HG02938 (cell line): ENCODE data around the gene MGAT5B.
"Not testable (repeated sequence)": the region's sequence is repeated elsewhere in the genome, so short reads cannot be mapped to it uniquely, and the experiment has no call there.

Experiments used
- ATAC-seq: cut with Tn5 transposase; IDR thresholded peaks from one replicate; pipeline ENCODE4 v1.9.1; 2021; ENCODE audit warnings: mild to moderate bottlenecking, moderate library complexity; ENCODE audit not compliant: unreplicated experiment

The MGAT5B gene

DNA sequence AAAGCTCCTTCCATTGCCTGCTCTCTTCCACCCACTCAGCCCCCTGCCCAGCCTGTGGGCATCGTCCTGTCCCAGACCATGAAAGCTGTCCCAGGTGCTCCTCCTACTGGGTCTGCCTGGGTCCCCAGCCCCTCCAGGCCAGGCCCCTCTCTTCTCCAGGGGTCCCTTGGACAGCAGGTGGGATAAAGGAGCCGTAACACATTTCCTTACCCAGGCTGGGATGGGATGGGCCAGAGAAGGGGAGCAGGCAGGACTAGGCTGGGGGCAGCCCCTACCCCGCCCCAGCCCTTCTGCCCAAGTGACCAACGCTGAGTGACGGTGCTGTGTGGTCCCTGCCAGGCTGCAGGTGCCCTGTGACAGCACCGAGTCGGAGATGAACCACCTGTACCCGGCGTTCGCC, 80.1 kb downstream of the MGAT5B start:
- ATAC-seq = no peak

DNA sequence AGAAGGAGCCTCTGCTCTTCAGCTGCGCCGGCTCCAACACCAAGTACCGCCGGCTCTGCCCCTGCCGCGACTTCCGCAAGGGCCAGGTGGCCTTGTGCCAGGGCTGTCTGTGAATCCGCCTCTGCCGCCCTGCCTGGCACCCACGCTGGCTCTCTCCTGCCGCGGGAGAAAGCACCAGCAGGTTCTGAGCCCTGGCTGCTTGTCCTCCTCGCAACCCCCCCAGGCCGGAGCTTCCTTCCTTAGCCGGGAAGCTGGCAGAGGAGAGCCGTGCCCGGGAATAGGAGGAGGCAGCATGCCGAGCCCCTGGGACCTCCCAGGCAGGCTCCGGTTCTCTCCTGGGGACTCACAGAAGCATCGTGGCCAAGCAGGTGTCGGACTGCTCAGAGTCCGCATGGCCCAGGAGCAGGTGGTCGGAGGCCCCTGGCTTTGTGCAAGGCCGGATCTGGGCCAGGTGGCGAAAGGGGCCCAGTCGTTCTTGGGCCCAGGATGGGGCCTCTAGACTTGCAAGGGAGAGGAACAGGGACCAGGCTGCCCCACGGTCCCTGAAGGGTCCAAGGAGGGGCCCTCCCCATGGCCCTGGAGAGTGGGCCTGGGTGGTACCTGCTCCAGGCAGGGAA, 80.6 kb downstream of the MGAT5B start:
- no peak for ATAC-seq

DNA sequence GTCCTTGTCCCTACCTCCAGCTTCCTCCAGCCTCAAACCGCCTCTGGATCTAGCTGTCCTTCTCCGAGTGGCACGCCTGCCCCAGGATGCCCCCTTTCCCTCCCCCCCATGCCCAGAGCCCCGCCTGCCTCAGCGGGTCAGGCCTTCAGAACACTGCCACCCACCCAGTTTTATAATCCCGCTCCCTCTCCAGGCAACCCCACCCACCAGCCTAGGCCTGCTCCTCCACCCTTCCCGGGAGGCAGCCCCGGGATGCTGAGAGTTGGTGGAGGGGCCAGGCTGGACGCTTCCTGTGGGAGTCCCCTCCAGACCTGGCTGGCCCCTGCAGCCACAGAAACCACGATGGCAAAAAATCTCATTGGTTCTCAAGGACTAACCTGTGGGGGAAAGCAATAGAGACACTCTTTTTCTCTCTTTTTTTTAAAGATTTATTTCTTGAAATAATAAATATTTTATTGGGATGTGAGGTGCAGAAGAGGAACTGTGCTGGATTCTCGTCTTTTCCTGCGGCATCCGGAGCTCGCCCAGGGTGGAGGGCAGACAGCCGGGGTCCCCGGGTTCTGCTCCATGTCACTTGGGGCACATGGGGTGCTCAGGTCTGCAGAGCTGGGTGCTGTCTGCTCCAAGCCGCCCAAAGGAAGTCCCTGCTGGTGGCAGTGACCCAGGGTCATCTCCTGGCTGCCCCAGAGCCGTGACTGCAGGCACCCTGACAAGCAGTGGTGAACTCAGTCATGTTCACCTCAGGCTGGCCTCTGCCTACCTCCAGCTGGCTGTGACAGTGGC, 81.9 kb downstream of the MGAT5B start:
- ATAC-seq = no peak

DNA sequence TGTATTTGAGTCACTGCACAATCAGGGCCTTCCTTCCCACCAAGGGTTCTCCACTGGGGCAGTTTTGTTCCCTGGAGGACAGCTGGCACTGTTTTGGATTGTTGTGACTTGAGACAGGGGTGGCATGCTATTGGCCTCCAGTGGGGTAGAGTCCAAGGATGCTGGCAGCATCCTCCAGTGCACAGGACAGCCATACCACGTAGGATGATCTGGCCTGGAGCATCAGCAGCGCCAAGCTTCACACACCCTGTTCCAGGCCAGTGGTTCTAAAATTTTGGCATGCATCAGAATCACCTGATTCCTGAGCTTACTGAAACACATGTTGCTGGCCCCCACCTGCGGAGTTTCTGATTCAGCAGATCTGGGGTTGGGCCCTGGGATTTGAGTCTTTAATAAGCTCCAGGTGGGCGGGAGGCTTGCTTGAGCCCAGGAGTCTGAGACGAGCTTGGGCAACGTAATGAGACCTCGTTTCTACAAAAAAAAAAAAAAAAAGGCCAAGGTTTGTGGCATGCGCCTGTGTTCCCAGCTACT, 83.2 kb downstream of the MGAT5B start:
- ATAC-seq = no peak

DNA sequence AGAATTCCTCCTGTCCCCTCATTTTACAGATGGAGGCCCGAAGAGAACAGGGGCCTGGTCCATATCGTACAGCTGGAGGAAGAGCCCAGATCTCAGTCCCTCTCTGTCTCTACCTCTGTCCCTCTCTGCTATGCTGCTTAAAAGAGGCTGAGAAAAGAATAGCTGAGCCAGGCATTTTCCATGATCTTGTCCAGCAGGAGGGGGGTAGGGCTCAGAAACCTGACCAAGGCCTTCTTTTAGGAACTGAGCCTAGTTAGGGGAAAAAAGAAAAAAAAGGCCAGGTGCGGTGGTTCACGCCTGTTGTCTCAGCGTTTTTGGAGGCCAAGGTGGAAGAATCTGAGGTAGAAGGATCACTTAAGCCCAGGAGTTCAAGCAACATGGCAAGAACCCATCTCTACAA, 84.2 kb downstream of the MGAT5B start:
- ATAC-seq = no peak

DNA sequence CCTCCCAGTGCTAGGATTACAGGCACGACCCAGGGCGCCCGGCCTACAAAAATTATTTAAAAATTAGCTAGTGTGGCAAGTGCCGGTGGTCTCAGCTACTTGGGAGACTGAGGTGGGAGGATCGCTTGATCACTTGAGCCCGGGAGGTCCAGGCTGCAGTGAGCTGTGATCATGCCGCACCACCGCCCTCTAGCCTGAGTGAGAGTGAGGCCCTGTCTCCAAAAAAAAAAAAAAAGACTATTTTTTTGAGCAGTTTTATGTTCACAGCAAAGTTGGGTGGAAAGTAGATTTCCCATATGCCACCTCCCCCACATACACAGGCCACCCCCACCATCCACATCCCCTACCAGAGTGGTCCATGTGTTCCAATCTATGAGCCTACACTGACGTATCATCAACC, 84.9 kb downstream of the MGAT5B start:
- ATAC-seq = no peak

DNA sequence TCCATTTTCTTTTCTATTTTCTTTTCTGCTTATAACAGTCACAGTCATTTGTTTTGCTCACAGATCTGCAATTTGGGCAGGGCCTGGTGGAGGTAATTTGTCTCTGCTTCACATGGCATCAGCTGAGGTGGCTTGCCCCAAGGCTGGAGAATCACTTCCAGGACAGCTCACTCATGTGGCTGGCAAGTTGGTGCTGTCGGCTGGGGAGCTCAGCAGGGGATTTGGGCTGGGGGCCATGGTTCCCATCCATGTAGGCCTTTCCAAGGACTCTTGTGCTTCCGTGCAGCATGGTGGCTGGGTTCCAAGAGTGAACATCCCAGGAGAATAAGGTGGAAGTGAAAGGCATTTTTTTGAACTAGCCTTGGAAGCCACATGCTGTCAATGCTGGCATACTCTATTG, 85.7 kb downstream of the MGAT5B start:
- no peak for ATAC-seq

DNA sequence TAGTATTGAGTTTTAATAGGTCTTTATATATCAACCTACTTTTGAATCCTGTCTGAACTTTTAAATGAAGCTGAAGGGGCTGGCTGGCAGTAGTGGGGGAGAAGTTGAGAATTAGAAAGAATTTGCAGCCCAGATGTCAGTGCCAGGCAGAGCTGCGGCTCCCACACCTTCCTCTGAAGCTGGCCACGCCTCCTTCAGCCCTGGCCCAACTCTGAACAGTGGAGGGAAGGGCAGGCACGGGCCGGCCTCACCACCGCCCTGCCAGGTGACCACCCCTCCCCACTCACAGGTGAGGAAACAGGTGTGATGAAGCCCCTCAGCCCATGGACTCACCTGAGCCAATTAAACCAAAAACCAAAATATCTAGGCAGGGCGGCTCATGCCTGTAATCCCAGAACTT, 87.0 kb downstream of the MGAT5B start:
- no peak for ATAC-seq

DNA sequence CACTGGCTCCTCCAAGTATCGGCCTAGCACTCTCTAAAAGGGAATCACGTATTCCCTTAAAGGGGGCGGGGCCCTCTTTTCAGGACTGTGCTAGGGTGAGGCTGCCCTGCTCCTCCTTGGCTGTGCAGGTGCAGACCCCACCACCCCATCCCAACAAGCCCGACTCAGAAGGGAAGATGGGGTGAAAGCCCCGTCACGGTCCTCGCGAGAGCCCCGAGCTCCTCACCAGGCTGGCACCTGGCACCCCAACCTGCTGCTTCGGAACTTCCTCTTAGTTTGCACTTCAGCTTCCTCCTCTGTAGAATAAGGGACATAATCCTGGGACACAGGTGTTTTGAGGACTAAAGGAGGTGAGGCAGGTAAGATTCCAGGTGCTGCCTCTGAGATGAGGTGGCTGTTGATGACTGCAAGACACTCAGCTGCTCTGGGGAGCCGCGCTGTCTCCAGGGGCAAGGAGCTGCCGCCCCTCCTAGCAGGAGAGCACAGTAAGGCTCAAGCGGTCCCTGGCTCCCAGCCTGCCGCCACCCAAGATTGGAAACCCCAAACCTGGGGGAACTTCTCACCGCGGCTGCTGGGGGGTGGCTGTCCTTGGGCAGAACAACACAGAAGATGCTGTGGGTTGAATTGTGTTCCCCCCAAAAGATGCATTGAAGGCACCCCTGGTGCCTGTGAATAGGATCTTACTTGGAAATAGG, 88.8 kb downstream of the MGAT5B start:
- no peak for ATAC-seq

DNA sequence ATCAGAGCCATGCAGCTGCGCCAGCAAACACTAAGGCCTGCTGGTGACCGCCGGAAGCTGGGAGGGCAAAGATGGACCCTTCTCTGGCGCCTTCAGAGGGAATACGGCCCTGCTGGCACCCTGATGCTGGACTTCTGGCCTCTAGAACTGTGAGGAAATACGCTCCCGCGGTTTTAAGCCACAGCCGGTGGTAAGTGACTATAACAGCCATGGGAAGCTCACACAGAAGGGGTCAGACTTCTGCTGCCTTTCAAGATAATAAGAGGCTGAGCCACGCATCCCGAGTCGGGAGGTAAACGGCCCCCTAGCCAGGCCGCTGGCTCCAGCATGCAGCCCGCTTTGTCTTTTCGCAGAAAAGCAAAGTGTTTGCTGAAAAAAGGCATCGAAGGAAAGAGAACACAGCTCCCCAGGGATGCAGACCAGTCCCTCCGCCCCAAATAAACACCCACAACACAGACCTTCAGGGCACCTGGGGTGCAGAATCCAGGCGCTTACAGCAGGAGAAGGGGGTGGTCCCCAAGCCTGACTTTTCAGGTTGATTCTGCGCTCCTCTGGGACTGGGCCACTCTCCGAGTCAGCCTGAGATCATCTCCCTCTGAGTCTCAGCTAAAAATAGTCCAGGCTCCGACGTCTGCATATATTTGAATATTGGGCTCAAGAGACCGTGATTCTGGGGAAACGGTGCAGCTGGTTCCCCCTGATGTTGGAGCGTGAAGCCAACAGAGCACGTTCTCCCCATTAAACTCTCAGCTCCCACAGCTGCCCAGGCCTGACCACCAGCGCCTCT, 89.7 kb downstream of the MGAT5B start:
- no peak for ATAC-seq

DNA sequence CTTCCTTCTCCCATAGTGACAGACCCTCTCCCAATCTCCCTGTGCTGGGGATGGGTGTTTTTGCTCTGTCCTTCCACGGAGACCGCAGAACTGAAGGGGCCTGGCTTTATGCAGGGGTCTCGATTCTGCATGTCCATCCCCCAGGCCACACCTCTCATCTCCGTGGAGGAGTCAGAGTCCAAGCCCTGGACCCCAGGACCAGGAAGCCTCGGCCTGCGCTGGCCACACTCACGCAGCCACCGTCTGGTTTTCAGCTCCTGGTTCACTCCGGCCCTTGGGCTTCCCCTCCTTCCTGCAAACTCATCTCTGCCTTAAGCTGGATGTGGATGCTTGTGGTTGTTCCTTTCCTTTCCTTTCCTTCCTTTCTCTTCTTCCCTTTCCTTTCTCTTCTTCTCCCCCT, 90.8 kb downstream of the MGAT5B start:
- no peak for ATAC-seq

DNA sequence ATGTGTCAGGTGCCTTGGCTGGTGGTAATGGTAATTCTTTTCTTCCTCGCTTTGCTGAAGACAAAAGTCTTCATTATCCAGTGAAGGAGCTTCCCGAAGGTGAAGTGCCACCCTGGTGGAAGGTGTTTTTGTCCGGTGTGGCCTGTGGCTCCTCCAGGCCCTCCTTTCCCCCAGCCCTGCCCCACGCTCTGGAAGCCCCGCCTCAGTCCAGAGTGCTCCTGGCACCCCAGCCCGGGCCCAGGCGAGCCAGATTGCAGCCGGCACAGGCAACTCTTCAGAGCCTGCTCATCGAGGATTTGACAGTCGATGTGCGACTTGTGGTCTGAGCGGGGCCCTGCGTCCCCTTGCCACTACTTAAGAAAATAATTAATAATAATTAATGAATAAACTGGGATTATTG, 93.7 kb downstream of the MGAT5B start:
- ATAC-seq = no peak

DNA sequence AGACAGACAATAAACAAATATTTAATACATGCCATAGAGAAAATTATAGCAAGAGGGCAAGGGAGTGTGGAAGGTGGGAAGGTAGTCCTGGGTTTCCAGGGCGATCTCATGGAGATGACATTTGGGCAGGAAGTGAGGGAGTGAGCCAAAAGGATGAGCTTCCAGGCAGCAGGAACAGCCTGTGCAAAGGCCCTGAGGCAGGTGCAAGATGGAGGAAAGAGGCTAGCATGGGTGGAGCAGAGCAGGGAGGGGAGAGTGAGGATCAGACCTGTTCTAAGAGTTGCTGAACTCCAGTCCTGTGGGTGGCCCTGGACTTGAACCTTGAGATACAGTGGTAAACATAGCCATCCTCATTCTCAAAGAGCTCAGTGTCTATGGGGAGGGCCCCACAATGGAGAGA, 94.7 kb downstream of the MGAT5B start:
- no peak for ATAC-seq

DNA sequence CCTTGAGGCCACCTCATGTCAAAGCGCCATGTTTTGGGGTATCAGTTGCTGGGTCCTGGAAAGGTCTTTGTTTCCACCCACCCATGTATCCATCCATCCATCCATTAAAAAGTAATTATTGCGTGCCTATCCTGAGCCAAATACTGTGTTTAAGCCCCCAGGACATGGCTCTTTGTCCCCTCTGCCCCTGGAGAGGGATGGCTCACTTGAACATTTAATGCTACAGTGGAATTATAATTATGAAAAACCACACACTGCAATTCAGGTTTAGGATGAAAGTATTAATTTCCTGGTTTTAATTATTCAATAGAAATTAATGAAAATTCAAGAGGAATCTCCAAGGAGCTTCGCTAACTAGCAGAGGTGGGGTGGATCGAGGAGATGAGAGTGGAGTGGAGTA, 97.8 kb downstream of the MGAT5B start:
- no peak for ATAC-seq

DNA sequence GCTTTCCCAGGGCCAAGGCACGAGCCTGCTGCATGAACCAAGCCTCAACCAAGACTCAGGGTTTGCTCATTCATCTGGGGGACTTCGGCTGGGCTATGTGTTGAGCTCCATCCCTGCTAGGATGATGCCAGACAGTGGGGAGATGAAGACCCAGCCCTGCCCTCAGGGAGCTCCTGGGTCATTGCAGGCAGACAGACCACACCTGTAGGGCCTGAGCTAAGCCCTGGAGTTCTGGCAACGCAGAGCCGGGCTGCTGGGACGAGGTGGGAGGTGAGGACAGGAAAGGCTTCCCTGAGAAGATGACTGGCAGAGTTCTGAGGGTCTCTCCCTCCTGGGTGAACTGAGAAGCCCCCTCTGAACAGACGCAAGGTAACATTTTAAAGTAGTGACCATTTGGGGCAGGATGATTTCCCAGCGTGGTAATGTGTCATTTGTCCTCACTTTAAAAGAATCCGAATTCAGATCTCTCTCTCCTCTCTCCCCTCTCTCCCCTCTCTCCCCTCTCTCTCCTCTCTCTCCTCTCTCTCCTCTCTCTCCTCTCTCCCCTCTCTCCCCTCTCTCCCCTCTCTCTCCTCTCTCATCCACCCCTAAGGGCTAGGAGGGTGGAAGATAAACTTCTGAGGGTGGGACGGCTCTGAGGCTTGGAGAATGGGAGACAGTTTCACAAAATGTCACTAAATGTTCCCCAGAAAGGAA, 98.4 kb downstream of the MGAT5B start:
- no peak for ATAC-seq

DNA sequence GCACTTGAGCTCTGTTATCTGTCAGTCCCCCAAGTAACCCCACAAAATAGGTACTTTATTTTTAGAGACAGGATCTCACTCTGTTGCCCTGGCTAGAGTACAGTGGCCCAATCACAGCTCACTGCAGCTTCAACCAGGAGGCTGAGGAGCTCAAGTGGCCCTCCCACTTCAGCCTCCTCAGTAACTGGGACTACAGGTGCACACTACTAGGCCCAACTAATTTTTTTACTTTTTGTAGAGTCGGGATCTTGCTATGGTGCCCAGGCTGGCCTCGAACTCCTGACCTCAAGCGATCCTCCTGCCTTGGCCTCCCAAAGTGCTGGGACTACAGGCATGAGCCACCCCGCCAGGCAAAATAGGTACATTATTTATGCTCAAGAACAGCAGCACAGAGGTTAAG, 99.6 kb downstream of the MGAT5B start:
- ATAC-seq = no peak

DNA sequence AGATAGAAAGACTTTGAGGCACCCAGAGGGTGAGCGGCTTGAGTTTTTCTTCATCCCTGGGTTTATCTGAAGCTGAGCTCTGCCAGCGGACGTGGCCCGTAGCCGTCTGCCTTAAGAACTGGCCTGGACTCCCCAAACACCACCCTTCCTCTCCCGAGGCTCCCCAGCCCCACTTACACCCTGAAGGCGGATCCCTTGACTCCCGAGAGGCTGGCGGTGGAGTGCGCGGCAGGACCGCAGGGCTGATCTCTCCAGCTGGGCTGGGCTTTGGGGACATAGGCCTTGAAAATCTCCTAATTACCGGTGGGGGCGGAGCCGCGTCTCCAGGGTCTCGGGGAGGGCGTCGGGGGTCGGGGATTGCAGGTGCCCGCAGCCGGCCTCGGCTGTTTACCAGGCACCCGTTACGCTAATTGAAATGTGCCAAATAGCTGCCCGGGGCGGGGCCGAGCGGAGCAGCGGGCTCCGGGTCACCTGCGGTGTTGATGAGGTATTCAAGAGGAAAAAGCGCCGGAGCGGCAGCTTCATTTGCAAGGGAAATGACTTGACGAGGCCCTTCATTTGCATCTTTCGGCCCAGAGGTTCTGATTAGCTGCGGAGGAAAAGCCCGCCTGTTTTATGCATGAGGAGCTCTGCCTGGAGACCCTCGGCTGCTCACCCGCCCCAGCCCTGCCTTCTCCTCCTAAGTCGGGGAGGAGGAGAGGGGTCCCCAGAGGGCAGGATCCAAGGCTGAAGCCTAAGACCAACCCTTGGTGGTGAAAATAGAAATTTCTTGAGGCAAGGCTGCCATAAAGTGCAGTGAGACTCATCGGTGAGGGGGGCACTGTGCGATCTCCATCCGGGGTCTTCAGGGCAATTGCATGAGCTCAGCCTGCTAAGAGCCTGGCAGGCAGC, 100.7 kb downstream of the MGAT5B start:
- no peak for ATAC-seq

DNA sequence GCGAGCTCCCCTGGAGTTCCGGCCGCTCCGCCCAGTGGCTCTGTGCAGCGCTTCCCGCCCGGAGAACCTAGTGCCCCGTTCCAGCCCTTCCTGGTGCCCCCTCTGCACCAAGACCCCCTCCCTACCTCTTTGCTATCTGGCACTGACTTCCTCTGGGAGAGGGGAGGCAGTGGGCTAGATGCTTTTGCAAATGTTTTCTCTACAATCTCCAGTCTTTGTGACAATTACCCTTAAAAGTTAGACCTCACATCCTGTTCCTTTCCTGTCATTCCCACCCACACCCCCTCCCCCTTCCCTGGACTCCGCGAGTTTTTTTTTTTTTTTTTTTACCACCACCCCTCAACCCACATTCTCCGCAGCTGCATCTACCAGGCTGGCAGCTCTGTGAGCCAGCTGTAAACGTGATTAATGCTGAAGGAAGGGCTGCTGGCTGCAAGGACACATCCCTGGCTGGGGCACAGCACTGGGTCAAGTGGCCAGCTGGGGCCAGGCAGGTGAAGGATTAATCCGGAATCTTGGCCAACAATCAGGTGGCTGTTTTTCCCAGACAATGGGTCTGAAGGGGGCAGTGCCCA, 101.5 kb downstream of the MGAT5B start:
- no peak for ATAC-seq

DNA sequence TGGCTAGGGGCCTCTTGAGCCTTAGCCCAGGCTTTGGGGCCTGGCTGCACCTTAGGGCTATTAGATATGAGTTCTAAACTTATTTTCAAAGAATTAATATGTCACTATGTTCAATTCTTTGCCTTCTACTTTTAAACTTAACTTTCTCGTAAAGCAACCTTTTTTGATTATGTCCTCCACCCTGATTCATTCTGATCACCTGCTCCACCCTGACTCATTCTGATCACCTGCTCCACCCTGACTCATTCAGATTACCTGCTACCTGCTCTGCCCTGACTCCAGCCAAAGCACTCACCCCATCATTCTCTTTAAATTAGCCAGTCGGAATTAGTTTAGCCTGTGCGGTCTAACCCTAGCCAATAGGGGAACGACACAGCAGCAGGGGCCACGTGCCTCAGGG, 102.0 kb downstream of the MGAT5B start:
- not testable (repeated sequence) for ATAC-seq
